GM19372 (cell line): ENCODE data around the gene LAMA3.

Experiments
- ATAC-seq: cut with Tn5 transposase; IDR thresholded peaks from one replicate; pipeline ENCODE4 v1.9.1; 2021; ENCODE audit warnings: mild to moderate bottlenecking, low read depth, moderate library complexity; ENCODE audit not compliant: unreplicated experiment

LAMA3 gene

GRCh38 chr18:23982155-23983079 lies 293.2 kb downstream of the LAMA3 start:
- ATAC-seq: no peak

- no peak for ATAC-seq
These were observed 293.9 kb downstream of the LAMA3 start for GRCh38 chr18:23983112-23983511.

- ATAC-seq: no peak
These were observed 297.5 kb downstream of the LAMA3 start for GRCh38 chr18:23986600-23987359.

- ATAC-seq: no peak
These were observed 301.5 kb downstream of the LAMA3 start for GRCh38 chr18:23990474-23991410.

- no peak for ATAC-seq
These were observed 303.1 kb downstream of the LAMA3 start for GRCh38 chr18:23992089-23992940.

- no peak for ATAC-seq
These were observed 303.7 kb downstream of the LAMA3 start for GRCh38 chr18:23992941-23993280.

DNA sequence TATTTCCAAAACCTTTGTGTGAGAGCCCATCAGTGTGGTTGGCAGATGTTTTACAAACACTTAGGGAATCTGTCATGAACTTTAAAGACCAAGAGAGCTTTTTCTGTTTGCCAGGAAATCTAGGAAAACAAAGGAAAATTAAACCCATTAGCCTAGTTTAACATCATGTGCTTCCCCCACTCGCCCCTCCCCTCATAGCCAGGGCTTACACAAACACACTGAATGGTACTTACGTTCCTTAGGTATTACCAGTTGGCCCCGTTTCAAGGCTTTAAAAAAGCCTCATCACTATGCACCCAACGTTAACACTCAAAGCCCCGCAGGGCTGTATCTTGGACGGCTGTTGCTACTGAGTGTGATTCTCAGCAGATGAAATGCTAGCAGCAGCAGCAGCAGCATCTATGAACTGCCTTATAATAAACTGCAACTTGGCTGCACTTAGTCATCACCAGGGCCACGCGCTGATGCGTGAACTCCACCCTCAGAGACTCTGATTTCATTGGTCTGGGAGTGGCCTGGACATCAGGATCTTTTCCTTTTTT lies 305.2 kb downstream of the LAMA3 start:
- ATAC-seq: no peak

DNA sequence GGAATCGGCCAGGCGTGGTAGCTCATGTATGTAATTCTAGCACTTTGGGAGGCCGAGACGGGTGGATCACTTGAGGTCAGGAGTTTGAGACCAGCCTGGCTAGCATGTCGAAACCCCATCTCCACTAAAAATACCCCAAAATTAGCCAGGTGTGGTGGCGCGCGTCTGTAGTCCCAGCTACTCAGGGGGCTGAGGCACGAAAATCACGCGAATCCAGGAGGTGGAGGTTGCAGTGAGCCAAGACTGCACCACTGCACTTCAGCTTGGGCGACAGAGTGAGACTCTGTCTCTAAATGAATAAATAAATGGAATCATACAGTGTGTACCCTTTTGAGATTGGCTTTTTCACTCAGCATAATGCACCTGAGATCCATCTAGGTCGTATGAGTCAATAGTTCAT lies 305.9 kb downstream of the LAMA3 start:
- ATAC-seq: no peak

DNA sequence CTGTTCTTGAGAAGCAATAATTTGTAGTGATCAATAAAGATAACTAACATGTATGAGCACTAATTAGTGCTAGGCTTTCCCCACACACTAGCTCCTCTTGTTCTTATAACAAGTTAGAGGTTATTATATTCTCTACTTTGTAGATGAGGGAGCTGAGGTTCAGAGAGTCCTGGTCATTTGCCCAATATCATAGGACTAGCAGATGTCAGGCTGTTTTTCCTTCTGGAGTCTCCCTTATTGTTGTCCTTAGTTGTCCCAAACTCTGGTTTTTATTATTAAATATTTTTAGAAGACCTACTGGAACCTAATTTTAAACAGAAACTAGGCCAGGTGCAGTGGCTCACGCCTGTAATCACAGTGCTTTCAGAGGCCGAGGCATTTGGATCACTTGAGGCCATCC lies 308.8 kb downstream of the LAMA3 start:
- no peak for ATAC-seq

DNA sequence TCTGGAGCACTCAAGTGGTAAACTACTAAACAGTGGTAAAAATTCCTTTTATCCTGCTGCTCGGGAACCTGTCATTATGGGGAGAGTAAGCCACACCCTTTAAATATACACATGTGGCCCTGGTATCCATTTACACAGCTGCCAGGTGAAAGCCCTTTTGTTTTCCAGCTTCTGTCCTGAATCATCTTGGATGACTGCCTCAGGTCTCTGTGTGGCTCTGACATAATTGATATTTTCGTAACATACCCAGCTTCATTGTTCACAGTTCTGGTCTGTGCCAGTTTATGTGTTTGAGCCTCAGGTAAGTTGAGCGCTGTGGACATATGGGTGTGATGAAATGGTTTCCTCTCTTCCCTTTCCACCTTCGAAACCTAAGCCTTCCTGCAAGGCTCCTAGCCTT lies 309.6 kb downstream of the LAMA3 start:
- ATAC-seq: no peak

DNA sequence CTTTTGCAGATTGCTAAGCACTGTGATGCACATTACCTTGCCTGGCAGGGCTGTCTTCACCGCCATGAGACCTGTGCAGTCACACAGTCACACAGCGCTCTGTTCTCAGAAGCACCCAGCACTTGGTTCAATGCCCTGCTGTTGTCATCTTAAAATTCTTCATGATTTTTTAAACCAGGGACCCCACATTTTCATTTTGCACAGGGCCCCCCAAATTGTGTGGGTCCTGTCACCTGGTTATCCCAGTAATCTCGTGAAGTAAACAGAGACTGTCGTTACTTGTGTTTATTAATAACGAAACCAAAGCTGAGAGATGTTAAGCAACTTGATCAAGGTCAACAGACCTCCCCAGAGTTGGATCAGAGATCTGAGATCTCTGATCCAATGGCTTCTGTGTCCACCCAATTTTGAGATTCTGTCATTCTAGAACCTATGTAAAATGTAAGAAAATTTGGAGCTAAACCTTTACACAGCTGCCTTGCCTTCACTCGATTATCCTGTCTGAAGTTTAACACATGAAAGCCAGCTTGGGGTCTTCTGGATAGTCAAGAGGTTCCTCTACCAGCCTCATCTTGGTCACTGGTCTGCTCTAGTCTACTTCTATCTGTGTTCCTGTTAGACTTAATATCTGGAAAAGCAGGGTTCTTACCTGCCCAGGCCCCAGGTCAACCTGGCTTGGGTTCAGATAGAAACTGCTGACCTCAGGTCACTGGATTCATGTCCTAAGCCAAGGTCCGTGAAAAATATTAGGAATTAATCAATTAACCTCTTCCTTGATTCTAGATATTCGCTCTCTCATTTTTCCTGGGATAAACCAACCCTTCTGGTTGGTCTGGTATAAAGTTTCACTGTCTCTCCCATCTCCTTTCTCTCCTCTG lies 311.6 kb downstream of the LAMA3 start:
- ATAC-seq: no peak

DNA sequence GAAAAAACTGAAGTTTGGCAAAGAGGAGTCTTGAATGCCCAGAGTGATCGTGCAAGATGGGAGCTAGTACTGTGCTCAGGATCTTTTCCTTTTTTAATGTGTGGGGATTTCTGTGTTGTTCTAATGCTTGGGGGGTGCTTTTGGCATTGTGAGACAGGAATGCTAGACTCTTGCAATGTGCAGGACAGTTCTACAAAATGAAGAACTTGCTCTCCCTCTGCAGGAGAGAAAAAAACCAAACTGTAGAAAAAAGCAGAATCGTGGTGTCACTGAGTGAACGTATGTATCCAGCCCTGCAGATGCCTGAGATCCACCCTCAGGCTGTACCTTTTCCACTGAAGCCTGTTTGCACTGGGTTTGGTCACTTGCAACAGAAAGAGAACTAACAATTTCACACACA lies 313.2 kb downstream of the LAMA3 start:
- no peak for ATAC-seq

- no peak for ATAC-seq
These were observed 314.0 kb downstream of the LAMA3 start for GRCh38 chr18:24003288-24003687.

- ATAC-seq: no peak
These were observed 314.8 kb downstream of the LAMA3 start for GRCh38 chr18:24003903-24004640.
